ENCODE measurements around the gene MDH1B. TPM values are rescaled to one million over a fixed set of nuclear protein-coding genes. Genes with fewer than 3 reads are reported as not detected.

MDH1B gene
- total RNA-seq, 4 donors from 2014 or later: 0.40 to 23.9 (median 1.1) TPM; not detected in 1

DNA sequence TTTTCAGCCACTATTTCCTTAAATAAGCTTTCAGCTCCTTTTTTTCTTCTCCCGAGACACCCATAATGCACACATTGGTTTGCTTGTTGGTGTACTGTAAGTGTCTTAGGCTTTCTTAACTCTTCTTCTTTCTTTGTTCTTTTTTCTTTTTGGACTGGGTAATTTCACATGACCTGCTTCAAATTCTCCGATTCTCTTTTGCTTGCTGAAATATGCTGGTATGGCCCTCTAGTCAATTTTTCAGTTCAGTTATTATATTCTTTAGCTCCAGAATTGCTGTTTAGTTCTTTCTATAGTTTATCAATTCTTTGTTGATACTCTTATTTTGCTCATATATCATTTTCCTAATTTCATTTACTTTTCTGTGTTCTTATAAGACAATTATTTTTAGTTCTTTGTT, 15.5 kb upstream of the MDH1B start:
- no peak overlapping the region for H3K27ac ChIP-seq
- H3K9me3 ChIP-seq: no peaks in the 10 kb centered on the region
- TF ChIP-seq POLR2A (IDR thresholded peaks at IDR 0.05): no peak
- TF ChIP-seq, protein P1, sequence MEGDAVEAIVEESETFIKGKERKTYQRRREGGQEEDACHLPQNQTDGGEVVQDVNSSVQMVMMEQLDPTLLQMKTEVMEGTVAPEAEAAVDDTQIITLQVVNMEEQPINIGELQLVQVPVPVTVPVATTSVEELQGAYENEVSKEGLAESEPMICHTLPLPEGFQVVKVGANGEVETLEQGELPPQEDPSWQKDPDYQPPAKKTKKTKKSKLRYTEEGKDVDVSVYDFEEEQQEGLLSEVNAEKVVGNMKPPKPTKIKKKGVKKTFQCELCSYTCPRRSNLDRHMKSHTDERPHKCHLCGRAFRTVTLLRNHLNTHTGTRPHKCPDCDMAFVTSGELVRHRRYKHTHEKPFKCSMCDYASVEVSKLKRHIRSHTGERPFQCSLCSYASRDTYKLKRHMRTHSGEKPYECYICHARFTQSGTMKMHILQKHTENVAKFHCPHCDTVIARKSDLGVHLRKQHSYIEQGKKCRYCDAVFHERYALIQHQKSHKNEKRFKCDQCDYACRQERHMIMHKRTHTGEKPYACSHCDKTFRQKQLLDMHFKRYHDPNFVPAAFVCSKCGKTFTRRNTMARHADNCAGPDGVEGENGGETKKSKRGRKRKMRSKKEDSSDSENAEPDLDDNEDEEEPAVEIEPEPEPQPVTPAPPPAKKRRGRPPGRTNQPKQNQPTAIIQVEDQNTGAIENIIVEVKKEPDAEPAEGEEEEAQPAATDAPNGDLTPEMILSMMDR (IDR thresholded peaks at IDR 0.05): no peak
- H3K4me3 ChIP-seq: no peak overlapping the region
- H3K4me1 ChIP-seq: no peaks in the 10 kb centered on the region
- peaks cover 0 to 69% (median 0%) of the 10 kb centered on the region in 3 donors for H3K36me3 ChIP-seq
- no peak for DNase-seq
- H3K27me3 ChIP-seq: no peaks in the 10 kb centered on the region

DNA sequence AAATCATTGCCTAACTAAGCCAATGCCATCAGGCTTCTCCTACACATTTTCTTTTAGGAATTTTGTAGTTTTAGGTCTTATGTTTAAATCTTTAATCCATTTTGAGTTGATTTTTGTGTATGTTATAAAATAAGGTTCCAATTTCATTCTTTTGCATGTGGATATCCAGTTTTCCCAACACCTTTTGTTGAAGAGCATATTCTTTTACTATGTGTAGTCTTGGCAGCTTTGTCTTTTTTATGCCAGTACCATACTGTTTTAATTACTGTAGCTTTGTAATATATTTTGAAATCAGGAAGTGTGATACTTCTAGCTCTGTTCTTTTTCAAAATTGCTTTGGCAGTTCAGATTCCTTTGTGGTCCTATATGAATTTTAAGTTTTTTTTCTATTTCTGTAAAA, 11.3 kb upstream of the MDH1B start:
- Histone ChIP-seq H3K27ac (no peak overlapping the region), H3K4me1 (no peaks in the 10 kb centered on the region), H3K4me3 (no peak overlapping the region), H3K9me3 (no peaks in the 10 kb centered on the region), H3K36me3 (peaks cover 3 to 76% (median 4%) of the 10 kb centered on the region in 3 donors), H3K27me3 (no peaks in the 10 kb centered on the region)
- no peak for TF ChIP-seq POLR2A (IDR thresholded peaks at IDR 0.05)
- TF ChIP-seq, protein P1 (IDR thresholded peaks at IDR 0.05): no peak
- DNase-seq: no peak

DNA sequence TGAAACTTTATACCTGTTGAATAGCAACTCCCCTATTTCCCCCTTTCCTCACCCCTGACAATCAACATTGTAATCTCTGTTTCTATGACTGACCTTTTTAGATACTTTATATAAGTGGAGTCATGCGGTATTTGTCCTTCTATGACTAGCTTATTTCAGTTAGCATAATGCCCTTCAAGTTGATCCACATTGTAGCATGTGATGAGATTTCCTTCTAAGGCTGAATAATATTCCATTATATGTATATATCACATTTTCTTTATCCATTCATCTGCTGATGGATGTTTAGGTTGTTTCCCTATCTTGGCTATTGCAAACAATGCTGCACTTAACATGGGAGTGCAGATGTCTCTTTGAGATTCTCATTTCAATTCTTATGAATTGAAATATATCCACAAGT, 9.7 kb upstream of the MDH1B start:
- DNase-seq: no peak
- H3K27ac ChIP-seq: no peak overlapping the region
- no peaks in the 10 kb centered on the region for H3K27me3 ChIP-seq
- no peak overlapping the region for H3K4me3 ChIP-seq
- TF ChIP-seq, protein P1 (IDR thresholded peaks at IDR 0.05): no peak
- no peak for TF ChIP-seq POLR2A (IDR thresholded peaks at IDR 0.05)
- H3K4me1 ChIP-seq: no peaks in the 10 kb centered on the region
- H3K36me3 ChIP-seq: peaks cover 3 to 77% (median 4%) of the 10 kb centered on the region in 3 donors
- no peaks in the 10 kb centered on the region for H3K9me3 ChIP-seq

DNA sequence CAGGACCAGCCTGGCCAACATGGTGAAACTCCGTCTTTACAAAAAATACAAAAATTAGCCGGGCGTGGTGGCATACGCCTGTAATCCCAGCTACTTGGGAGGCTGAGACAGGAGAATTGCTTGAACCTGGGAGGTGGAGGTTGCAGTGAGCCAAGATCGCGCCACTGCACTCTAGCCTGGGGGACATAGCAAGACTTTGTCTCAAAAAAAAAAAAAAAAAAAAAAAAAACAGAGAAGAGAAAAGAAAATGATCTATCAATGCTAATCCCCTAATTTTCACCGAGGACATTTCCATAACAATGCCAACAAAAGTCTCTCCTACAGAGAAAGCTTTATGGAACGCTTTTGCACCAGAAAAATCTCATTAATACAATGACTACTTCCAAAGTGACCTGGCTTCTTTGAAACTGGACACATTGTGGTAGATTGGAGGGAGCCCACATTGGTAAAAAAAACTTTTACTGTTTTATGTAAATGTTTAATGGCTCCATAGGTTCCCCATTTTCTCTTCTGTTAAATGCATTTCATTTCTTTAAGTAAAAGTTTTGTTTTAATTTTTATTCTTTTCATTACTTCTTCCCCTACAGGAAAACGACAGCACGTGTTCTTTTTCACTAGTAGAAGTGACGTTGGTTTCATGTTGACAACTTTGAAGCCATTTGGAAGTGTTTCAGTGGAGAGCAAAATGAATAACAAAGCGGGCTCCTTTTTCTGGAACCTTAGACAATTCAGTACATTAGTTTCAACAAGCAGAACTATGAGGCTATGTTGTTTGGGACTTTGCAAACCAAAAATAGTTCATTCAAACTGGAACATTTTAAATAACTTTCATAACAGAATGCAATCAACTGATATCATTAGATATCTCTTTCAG, 1.2 kb upstream of the MDH1B start:
- no peak for DNase-seq
- Histone ChIP-seq H3K4me1 (peaks cover 0 to 32% (median 0%) of the 10 kb centered on the region in 4 donors), H3K4me3 (peak overlapping the region; percentile 59 to 75 (median 66)), H3K27me3 (no peaks in the 10 kb centered on the region), H3K9me3 (no peaks in the 10 kb centered on the region), H3K36me3 (peaks cover 0 to 9% (median 0%) of the 10 kb centered on the region in 3 donors), H3K27ac (peak overlapping the region; percentile 69 to 84 (median 78))
- TF ChIP-seq, protein P1 (IDR thresholded peaks at IDR 0.05): no peak
- TF ChIP-seq POLR2A (IDR thresholded peaks at IDR 0.05): no peak

DNA sequence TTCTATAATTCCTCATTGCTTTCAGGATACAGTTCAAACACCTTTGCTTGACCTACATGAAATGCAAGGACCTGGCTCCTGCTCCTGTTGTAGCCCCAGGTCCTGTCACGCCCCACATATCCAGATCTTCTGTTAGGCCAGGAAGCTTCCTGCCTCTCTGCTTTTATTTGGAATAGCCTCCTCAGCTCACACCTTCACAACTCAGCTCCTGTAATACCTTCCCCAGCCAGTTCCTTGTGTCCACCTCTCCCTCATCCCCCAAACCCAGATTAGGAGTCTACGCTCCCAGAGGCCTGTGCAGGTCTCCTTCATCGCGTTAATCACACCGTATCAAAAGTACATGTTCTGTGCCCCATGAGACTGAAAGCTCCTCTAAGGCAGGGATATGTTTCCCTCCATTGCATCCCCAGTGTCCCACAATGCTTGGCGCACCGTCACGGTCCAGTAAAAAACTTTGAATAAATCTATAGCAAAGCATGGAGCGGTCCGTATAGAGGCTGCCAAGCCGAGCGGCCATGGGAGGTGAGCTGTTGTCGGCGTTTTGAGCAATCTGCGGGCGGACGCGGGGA, 371 bp downstream of the MDH1B start:
- H3K4me1 ChIP-seq: peaks cover 0 to 32% (median 0%) of the 10 kb centered on the region in 4 donors
- H3K36me3 ChIP-seq: no peaks in the 10 kb centered on the region
- no peak for DNase-seq
- H3K4me3 ChIP-seq: peak overlapping the region; percentile 59 to 75 (median 66)
- TF ChIP-seq, protein P1 (IDR thresholded peaks at IDR 0.05): no peak
- TF ChIP-seq POLR2A (IDR thresholded peaks at IDR 0.05): no peak
- no peaks in the 10 kb centered on the region for H3K27me3 ChIP-seq
- no peaks in the 10 kb centered on the region for H3K9me3 ChIP-seq
- H3K27ac ChIP-seq: peak overlapping the region; percentile 69 to 84 (median 78)
